ENCODE measurements around the gene MRPL18.

The MRPL18 gene

GRCh38 chr6:159826004-159826403 is 35.7 kb downstream of the MRPL18 start:
- TF ChIP-seq, protein P1, sequence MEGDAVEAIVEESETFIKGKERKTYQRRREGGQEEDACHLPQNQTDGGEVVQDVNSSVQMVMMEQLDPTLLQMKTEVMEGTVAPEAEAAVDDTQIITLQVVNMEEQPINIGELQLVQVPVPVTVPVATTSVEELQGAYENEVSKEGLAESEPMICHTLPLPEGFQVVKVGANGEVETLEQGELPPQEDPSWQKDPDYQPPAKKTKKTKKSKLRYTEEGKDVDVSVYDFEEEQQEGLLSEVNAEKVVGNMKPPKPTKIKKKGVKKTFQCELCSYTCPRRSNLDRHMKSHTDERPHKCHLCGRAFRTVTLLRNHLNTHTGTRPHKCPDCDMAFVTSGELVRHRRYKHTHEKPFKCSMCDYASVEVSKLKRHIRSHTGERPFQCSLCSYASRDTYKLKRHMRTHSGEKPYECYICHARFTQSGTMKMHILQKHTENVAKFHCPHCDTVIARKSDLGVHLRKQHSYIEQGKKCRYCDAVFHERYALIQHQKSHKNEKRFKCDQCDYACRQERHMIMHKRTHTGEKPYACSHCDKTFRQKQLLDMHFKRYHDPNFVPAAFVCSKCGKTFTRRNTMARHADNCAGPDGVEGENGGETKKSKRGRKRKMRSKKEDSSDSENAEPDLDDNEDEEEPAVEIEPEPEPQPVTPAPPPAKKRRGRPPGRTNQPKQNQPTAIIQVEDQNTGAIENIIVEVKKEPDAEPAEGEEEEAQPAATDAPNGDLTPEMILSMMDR (IDR thresholded peaks at IDR 0.05; ENCODE audit: control insufficient read depth, extremely low read depth, insufficient read depth): no peak
- no peak overlapping the region for H3K4me3 ChIP-seq (ENCODE audit: low read depth, low read length)
- no peak for DNase-seq (ENCODE audit: low read depth)

DNA sequence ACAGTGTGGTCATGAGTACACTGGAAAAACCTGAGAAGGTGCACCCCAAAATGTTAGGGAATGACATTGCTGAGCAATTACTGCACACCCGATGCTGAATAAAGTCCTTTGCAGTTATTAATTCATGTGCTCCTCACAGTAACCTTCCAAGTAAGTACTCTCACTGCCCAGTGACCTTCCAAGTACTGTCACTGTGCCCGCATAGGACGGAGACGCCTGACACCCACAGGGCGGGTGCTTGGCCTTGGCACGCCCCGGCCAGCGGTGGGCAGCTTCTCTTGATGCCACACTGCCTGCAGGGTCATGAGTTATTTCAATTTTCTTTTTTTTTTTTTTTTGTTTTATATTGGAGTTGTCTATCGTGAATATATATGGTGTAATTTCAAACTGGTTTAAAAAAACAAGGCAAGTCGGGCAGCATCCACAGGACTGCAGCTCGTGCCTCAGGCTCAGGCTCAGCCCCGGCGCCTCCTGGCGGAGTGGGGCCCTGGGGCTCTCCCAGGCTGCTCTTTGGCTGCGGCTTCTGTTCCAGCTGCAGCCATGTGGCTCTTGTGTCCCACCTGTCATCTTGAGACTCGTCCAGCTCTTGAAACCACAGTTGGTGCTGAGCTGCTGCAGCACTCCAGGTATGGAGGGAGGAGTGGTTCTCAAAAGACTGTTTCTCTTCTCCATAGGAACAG is 36.8 kb downstream of the MRPL18 start:
- no peak for DNase-seq (ENCODE audit: low read depth)
- TF ChIP-seq, protein P1 (IDR thresholded peaks at IDR 0.05; ENCODE audit: control insufficient read depth, extremely low read depth, insufficient read depth): no peak
- no peak overlapping the region for H3K4me3 ChIP-seq (ENCODE audit: low read depth, low read length)

GRCh38 chr6:159828074-159828473 is 37.8 kb downstream of the MRPL18 start:
- DNase-seq (ENCODE audit: low read depth): no peak
- no peak overlapping the region for H3K4me3 ChIP-seq (ENCODE audit: low read depth, low read length)
- TF ChIP-seq, protein P1 (IDR thresholded peaks at IDR 0.05; ENCODE audit: control insufficient read depth, extremely low read depth, insufficient read depth): no peak

DNA sequence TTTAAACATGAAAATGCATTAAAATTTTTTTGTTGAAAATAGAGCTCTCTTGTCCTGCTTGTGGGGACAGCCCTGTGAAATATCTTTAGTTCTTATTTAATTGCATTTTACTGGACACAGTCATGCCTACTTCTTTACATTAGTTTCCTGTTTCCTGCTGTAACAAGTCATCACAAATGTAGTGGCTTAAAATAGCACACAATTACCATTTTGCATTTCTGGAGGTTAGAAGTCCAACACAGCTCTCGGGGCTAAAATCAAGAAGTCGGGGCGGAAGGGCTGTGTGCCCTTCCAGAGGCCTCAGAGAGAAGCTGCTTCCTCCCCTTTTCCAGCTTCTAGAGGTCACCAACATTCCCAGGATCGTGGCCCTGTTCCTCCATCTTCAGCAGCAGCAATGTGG is 39.3 kb downstream of the MRPL18 start:
- TF ChIP-seq, protein P1 (IDR thresholded peaks at IDR 0.05; ENCODE audit: control insufficient read depth, extremely low read depth, insufficient read depth): no peak
- DNase-seq (ENCODE audit: low read depth): no peak
- H3K4me3 ChIP-seq (ENCODE audit: low read depth, low read length): no peak overlapping the region

- no peak for DNase-seq (ENCODE audit: low read depth)
- TF ChIP-seq, protein P1 (IDR thresholded peaks at IDR 0.05; ENCODE audit: control insufficient read depth, extremely low read depth, insufficient read depth): no peak
Observed at GRCh38 chr6:159830501-159831372, 40.5 kb downstream of the MRPL18 start.

GRCh38 chr6:159831373-159831679 is 41.1 kb downstream of the MRPL18 start:
- no peak for DNase-seq (ENCODE audit: low read depth)
- no peak overlapping the region for H3K4me3 ChIP-seq (ENCODE audit: low read depth, low read length)
- TF ChIP-seq, protein P1 (IDR thresholded peaks at IDR 0.05; ENCODE audit: control insufficient read depth, extremely low read depth, insufficient read depth): no peak

More at GRCh38 chr6:159830501-159831372, 40.5 kb downstream of the MRPL18 start:
- H3K4me3 ChIP-seq (ENCODE audit: low read depth, low read length): no peak overlapping the region

Data from LNCaP clone FGC (cell line).